GM23248 (cell line): ENCODE data around the gene GPANK1. TPM values are rescaled to one million over a fixed set of nuclear protein-coding genes. Genes with fewer than 3 reads are reported as not detected.
A peak's percentile ranks its signal among the peaks of the same experiment; 100 is the strongest.

Source experiments
- DNase-seq: peaks from one replicate; pipeline ENCODE4 v3.0.0-alpha.2; 2015
- H2AFZ ChIP-seq: fragments of 200-600 bp; sonication (generic); 2 replicates; pipeline ENCODE4 v1.6.1; 2016; ENCODE audit warnings: antibody characterized with exemption
- H3F3A ChIP-seq: fragments of 200-600 bp; sonication (generic); 2 replicates; pipeline ENCODE4 v1.6.1; 2016; ENCODE audit warnings: mild to moderate bottlenecking, antibody characterized with exemption, mixed run types; ENCODE audit not compliant: insufficient read depth
- H3K27ac ChIP-seq: fragments of 200-600 bp; sonication (generic); 2 replicates; pipeline ENCODE4 v1.5.1; 2016; ENCODE audit warnings: mild to moderate bottlenecking
- H3K27me3 ChIP-seq: fragments of 200-600 bp; sonication (generic); replicated peaks from 2 replicates; pipeline ENCODE4 v1.6.1; 2016; ENCODE audit warnings: mild to moderate bottlenecking; ENCODE audit not compliant: insufficient read depth
- H3K36me3 ChIP-seq: fragments of 200-600 bp; sonication (generic); 2 replicates; pipeline ENCODE4 v1.6.1; 2016; ENCODE audit warnings: low read depth, mild to moderate bottlenecking
- H3K4me1 ChIP-seq: fragments of 200-600 bp; sonication (generic); 2 replicates; pipeline ENCODE4 v1.6.1; 2016; ENCODE audit warnings: mild to moderate bottlenecking; ENCODE audit not compliant: insufficient read depth
- H3K4me2 ChIP-seq: fragments of 200-600 bp; sonication (generic); one replicate; pipeline ENCODE4 v1.6.1; 2016; ENCODE audit warnings: mild to moderate bottlenecking; ENCODE audit not compliant: unreplicated experiment
- H3K4me3 ChIP-seq: fragments of 200-600 bp; sonication (generic); 2 replicates; pipeline ENCODE4 v1.5.1; 2016; ENCODE audit warnings: mild to moderate bottlenecking
- H3K79me2 ChIP-seq: fragments of 200-600 bp; sonication (generic); 2 replicates; pipeline ENCODE4 v1.6.1; 2016; ENCODE audit warnings: mild to moderate bottlenecking; ENCODE audit not compliant: insufficient read depth
- H3K9ac ChIP-seq: fragments of 200-600 bp; sonication (generic); 2 replicates; pipeline ENCODE4 v1.6.1; 2016; ENCODE audit warnings: mild to moderate bottlenecking
- H3K9me2 ChIP-seq: fragments of 200-600 bp; sonication (generic); 2 replicates; pipeline ENCODE4 v1.6.1; 2016; ENCODE audit warnings: mixed run types, mild to moderate bottlenecking, moderate library complexity; ENCODE audit not compliant: insufficient read depth
- H3K9me3 ChIP-seq: fragments of 200-600 bp; sonication (generic); one replicate; pipeline ENCODE4 v1.6.1; 2017; ENCODE audit warnings: low read depth
- H4K20me1 ChIP-seq: fragments of 200-600 bp; sonication (generic); 2 replicates; pipeline ENCODE4 v1.6.0; 2016; ENCODE audit not compliant: insufficient read depth
- EZH2 ChIP-seq: fragments of 200-600 bp; sonication (generic); IDR thresholded peaks from 2 replicates; pipeline ENCODE4 v1.6.1; 2018; ENCODE audit warnings: antibody characterized with exemption, mild to moderate bottlenecking; ENCODE audit not compliant: insufficient read depth, poor library complexity, severe bottlenecking
- EZH2phosphoT487 ChIP-seq: fragments of 200-600 bp; sonication (generic); IDR thresholded peaks from 2 replicates; pipeline ENCODE4 v1.6.1; 2018; ENCODE audit warnings: antibody characterized with exemption, moderate library complexity, mild to moderate bottlenecking, low read depth; ENCODE audit not compliant: insufficient read depth
- WGBS, 2 experiments: methylation state at CpG; one replicate each; pipeline ENCODE4 v1.1.6; 2015 to 2017; ENCODE audit warnings: low lambda C conversion rate in 2 of 2, low coverage in 1 of 2; ENCODE audit errors: missing lambda C conversion rate in 2 of 2; 5-methylcytosine and 5-hydroxymethylcytosine counted together
- in situ Hi-C: fragments of 300-500 bp; cut with MboI; formaldehyde crosslinking; loops from 2 replicates; pipeline ENCODE4 v1.15.0; 2020
- polyA plus RNA-seq: library from polyadenylated mRNA; unstranded; fragments of >200 nt; fragmentation: Nextera tagmentation; extraction: Ambion mirVana; gene quantifications from 2 replicates; pipeline ENCODE4 v1.2.1, GENCODE V29; 2016
- total RNA-seq: library from RNA; depleted of rRNA; stranded (reverse); fragments of >200 nt; shearing (Covaris generic); gene quantifications from 2 replicates; pipeline ENCODE4 v1.2.3, GENCODE V29; 2014

The GPANK1 gene
- total and polyA plus RNA-seq, 2 experiments from 2014 or later: 10.6 to 19.3 TPM

GRCh38 chr6:31690231-31691077 lies 25.7 kb upstream of the GPANK1 start:
- Histone ChIP-seq H3K79me2 (no peaks in the 10 kb centered on the region), H3K4me3 (no peak overlapping the region), H3K9me3 (no peaks in the 10 kb centered on the region), H3F3A (no peaks in the 10 kb centered on the region), H3K36me3 (peaks cover 14% of the 10 kb centered on the region; the same call in 1 of the 2 replicates), H3K27me3 (no peaks in the 10 kb centered on the region), H3K9ac (no peak overlapping the region), H3K9me2 (no peaks in the 10 kb centered on the region), H2AFZ (no peak overlapping the region), H3K4me1 (no peaks in the 10 kb centered on the region), H3K4me2 (no peak overlapping the region), H4K20me1 (no peaks in the 10 kb centered on the region), H3K27ac (no peak overlapping the region)
- TF ChIP-seq EZH2 (no peak), EZH2phosphoT487 (no peak)
- in situ Hi-C loops: no loop called here
- DNase-seq: no peak
- WGBS, 2 experiments: 75 to 85% methylated on average over 10 of the region's 10 CpGs

DNA sequence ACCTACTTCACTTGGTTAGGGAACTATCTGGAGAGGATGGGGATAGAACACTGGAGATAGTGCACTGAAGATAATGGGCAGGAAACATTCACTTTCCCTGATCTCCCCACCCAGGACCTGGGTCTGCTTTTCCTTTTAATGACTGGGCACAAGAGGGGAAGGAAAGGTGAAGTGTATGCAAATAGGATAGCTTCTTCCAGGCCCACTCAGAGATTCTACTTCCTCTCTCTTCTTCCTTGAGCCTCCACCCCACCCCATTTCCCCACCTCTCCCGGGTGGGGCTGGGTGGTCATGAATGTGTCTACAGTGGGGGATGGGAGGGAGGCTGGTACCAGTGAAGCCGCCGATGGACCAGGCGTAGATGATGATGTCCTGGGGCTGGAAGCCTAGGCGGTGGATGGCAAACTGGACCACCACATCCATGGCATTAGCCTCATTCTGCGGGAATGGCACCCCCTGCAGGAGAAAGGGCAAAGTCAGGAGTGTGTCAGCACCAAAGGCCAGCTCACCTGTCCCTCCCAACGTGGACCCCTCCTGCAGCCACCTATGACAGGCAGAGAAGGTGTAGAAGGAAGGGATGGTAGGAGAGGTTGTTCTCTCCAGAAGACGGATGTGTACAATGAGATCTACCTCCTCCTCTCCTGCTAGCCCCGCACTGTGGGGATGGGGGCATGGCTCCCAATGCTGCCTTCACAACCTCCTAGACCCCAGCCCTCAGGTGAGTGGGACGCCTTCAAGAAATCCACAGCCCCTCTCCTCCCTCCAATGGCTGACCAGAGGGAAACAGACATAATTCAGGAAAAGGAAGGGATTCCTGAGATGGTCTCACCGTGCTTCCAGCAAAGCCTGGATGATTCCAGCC lies 24.7 kb upstream of the GPANK1 start:
- H2AFZ ChIP-seq: no peak overlapping the region
- no peaks in the 10 kb centered on the region for H3K9me2 ChIP-seq
- no peaks in the 10 kb centered on the region for H3F3A ChIP-seq
- no peaks in the 10 kb centered on the region for H3K27me3 ChIP-seq
- no peak for TF ChIP-seq EZH2
- no peak for TF ChIP-seq EZH2phosphoT487
- H3K4me2 ChIP-seq: no peak overlapping the region
- peak; percentile 25 for DNase-seq
- H3K27ac ChIP-seq: no peak overlapping the region
- in situ Hi-C loops: no loop called here
- no peaks in the 10 kb centered on the region for H4K20me1 ChIP-seq
- H3K9me3 ChIP-seq: no peaks in the 10 kb centered on the region
- H3K9ac ChIP-seq: no peak overlapping the region
- peaks cover 9% of the 10 kb centered on the region; the same call in 1 of the 2 replicates for H3K36me3 ChIP-seq
- WGBS, 2 experiments: 89 to 92% methylated on average over 11 of the region's 11 CpGs
- no peaks in the 10 kb centered on the region for H3K4me1 ChIP-seq
- no peak overlapping the region for H3K4me3 ChIP-seq
- H3K79me2 ChIP-seq: no peaks in the 10 kb centered on the region

GRCh38 chr6:31687860-31688693 lies 23.3 kb upstream of the GPANK1 start:
- in situ Hi-C loops: no loop called here

GRCh38 chr6:31687321-31687720 lies 22.5 kb upstream of the GPANK1 start:
- WGBS, 2 experiments: 80 to 81% methylated on average over 7 to 8 of the region's 8 CpGs

More at GRCh38 chr6:31687860-31688693, 23.3 kb upstream of the GPANK1 start:
- Histone ChIP-seq H3K27ac (no peak overlapping the region), H3K27me3 (no peaks in the 10 kb centered on the region), H3K9me3 (no peaks in the 10 kb centered on the region), H3F3A (no peaks in the 10 kb centered on the region), H3K9ac (no peak overlapping the region), H2AFZ (no peak overlapping the region), H3K4me1 (no peaks in the 10 kb centered on the region), H3K36me3 (peaks cover 9% of the 10 kb centered on the region; the same call in 1 of the 2 replicates), H3K4me2 (no peak overlapping the region), H3K79me2 (no peaks in the 10 kb centered on the region), H3K9me2 (no peaks in the 10 kb centered on the region), H4K20me1 (no peaks in the 10 kb centered on the region), H3K4me3 (no peak overlapping the region)
- TF ChIP-seq EZH2: no peak
- WGBS, 2 experiments: 76 to 85% methylated on average over 13 to 14 of the region's 14 CpGs
- no peak for DNase-seq

More at GRCh38 chr6:31687321-31687720, 22.5 kb upstream of the GPANK1 start:
- TF ChIP-seq EZH2 (no peak), EZH2phosphoT487 (no peak)
- DNase-seq: no peak
- Histone ChIP-seq H3K4me1 (no peaks in the 10 kb centered on the region), H3K4me3 (no peak overlapping the region), H3K79me2 (no peaks in the 10 kb centered on the region), H4K20me1 (no peaks in the 10 kb centered on the region), H3K27me3 (no peaks in the 10 kb centered on the region), H3K9me3 (no peaks in the 10 kb centered on the region), H3K9me2 (no peaks in the 10 kb centered on the region), H3K9ac (no peak overlapping the region), H3K4me2 (no peak overlapping the region), H3F3A (peaks cover under 1% of the 10 kb centered on the region; the same call in 1 of the 2 replicates), H2AFZ (no peak overlapping the region), H3K27ac (no peak overlapping the region), H3K36me3 (peaks cover 9% of the 10 kb centered on the region; the same call in 1 of the 2 replicates)
- in situ Hi-C loops: no loop called here
